ENCODE measurements around the gene HTRA1. TPM values are rescaled to one million over a fixed set of nuclear protein-coding genes. Genes with fewer than 3 reads are reported as not detected.

Gene HTRA1
- total RNA-seq, 1 experiment from 2014 or later: 0.70 TPM

GRCh38 chr10:122454603-122455080 is 6.7 kb upstream of the HTRA1 start, which contains the start of gene ARMS2:
TSS of gene ARMS2 (plus strand) at chr10:122454653. CDS start at chr10:122454728, 75 bp downstream.
- no peak within 1 kb of the TSS for H3K4me3 Mint-ChIP-seq (ENCODE audit: unreplicated experiment)
- H3K27me3 Mint-ChIP-seq (ENCODE audit: insufficient read depth, unreplicated experiment): peaks cover 14% of the 10 kb centered on the region
- H3K27ac Mint-ChIP-seq (ENCODE audit: unreplicated experiment): no peak within 1 kb of the TSS
- no peak within 1 kb of the TSS for H3K4me3 ChIP-seq (ENCODE audit: low read depth, low read length)
- POLR2A ChIA-PET: no interaction called here
- no peaks in the 10 kb centered on the region for H3K9me3 Mint-ChIP-seq (ENCODE audit: unreplicated experiment)
- no peak for DNase-seq
- CTCF ChIA-PET: no interaction called here
- H3K27me3 ChIP-seq (replicated peaks; ENCODE audit: control insufficient read depth, insufficient read depth, low read length): peaks cover 5% of the 10 kb centered on the region
- H3K36me3 ChIP-seq (ENCODE audit: control insufficient read depth, insufficient read depth, low read length): no peaks in the 10 kb centered on the region
- no peaks in the 10 kb centered on the region for H3K9me3 ChIP-seq
- H3K4me1 Mint-ChIP-seq (ENCODE audit: low read depth, unreplicated experiment): no peaks in the 10 kb centered on the region
- no TSS peak for BruUV-seq (replicated peaks)
- H3K36me3 Mint-ChIP-seq (ENCODE audit: insufficient read depth, unreplicated experiment): no peaks in the 10 kb centered on the region
- TF ChIP-seq CTCF (IDR thresholded peaks at IDR 0.05; ENCODE audit: insufficient read depth in 1 of 2, low read depth in 1 of 2, low read length in 1 of 2, severe bottlenecking in 1 of 2, unreplicated experiment in 1 of 2): no peak
- H3K4me1 ChIP-seq: no peaks in the 10 kb centered on the region
- intact Hi-C loops (cut with micrococcal nuclease; ENCODE audit: unreplicated experiment): no loop called here

- H3K27me3 ChIP-seq (replicated peaks; ENCODE audit: control insufficient read depth, insufficient read depth, low read length): peaks cover 8% of the 10 kb centered on the region
- H3K4me3 Mint-ChIP-seq (ENCODE audit: unreplicated experiment): no peak overlapping the region
- ChIA-PET POLR2A (no interaction called here), CTCF (no interaction called here)
- no peaks in the 10 kb centered on the region for H3K36me3 Mint-ChIP-seq (ENCODE audit: insufficient read depth, unreplicated experiment)
- TF ChIP-seq CTCF (IDR thresholded peaks at IDR 0.05; ENCODE audit: insufficient read depth in 1 of 2, low read depth in 1 of 2, low read length in 1 of 2, severe bottlenecking in 1 of 2, unreplicated experiment in 1 of 2): no peak
- peaks cover 17% of the 10 kb centered on the region for H3K27me3 Mint-ChIP-seq (ENCODE audit: insufficient read depth, unreplicated experiment)
- no peak for DNase-seq
- intact Hi-C loops (cut with micrococcal nuclease; ENCODE audit: unreplicated experiment): no loop called here
- no peaks in the 10 kb centered on the region for H3K9me3 Mint-ChIP-seq (ENCODE audit: unreplicated experiment)
- no TSS peak for BruUV-seq (replicated peaks)
- H3K4me3 ChIP-seq (ENCODE audit: low read depth, low read length): no peak overlapping the region
- H3K9me3 ChIP-seq: no peaks in the 10 kb centered on the region
- no peaks in the 10 kb centered on the region for H3K4me1 ChIP-seq
- H3K4me1 Mint-ChIP-seq (ENCODE audit: low read depth, unreplicated experiment): no peaks in the 10 kb centered on the region
- H3K36me3 ChIP-seq (ENCODE audit: control insufficient read depth, insufficient read depth, low read length): no peaks in the 10 kb centered on the region
- H3K27ac Mint-ChIP-seq (ENCODE audit: unreplicated experiment): no peak overlapping the region
Observed at GRCh38 chr10:122455376-122456079, 5.8 kb upstream of the HTRA1 start.

GRCh38 chr10:122457934-122458333 is 3.4 kb upstream of the HTRA1 start:
- no peak for DNase-seq
- H3K27me3 Mint-ChIP-seq (ENCODE audit: insufficient read depth, unreplicated experiment): peaks cover 25% of the 10 kb centered on the region
- Histone ChIP-seq H3K27me3 (replicated peaks; ENCODE audit: control insufficient read depth, insufficient read depth, low read length) (peaks cover 15% of the 10 kb centered on the region), H3K9me3 (no peaks in the 10 kb centered on the region), H3K36me3 (ENCODE audit: control insufficient read depth, insufficient read depth, low read length) (no peaks in the 10 kb centered on the region), H3K4me1 (peaks cover 5% of the 10 kb centered on the region), H3K4me3 (ENCODE audit: low read depth, low read length) (no peak overlapping the region)
- no peaks in the 10 kb centered on the region for H3K36me3 Mint-ChIP-seq (ENCODE audit: insufficient read depth, unreplicated experiment)
- H3K9me3 Mint-ChIP-seq (ENCODE audit: unreplicated experiment): no peaks in the 10 kb centered on the region
- CTCF ChIA-PET: no interaction called here
- no peak for TF ChIP-seq CTCF (IDR thresholded peaks at IDR 0.05; ENCODE audit: insufficient read depth in 1 of 2, low read depth in 1 of 2, low read length in 1 of 2, severe bottlenecking in 1 of 2, unreplicated experiment in 1 of 2)
- H3K27ac Mint-ChIP-seq (ENCODE audit: unreplicated experiment): no peak overlapping the region
- intact Hi-C loops (cut with micrococcal nuclease; ENCODE audit: unreplicated experiment): no loop called here
- no peaks in the 10 kb centered on the region for H3K4me1 Mint-ChIP-seq (ENCODE audit: low read depth, unreplicated experiment)
- H3K4me3 Mint-ChIP-seq (ENCODE audit: unreplicated experiment): no peak overlapping the region
- POLR2A ChIA-PET: no interaction called here
- no TSS peak for BruUV-seq (replicated peaks)
